A673 (cell line): Measurements from ENCODE around the gene COBL.

ENCODE experiments used
- EZH2 ChIP-seq: fragments of 200-600 bp; sonication (generic); IDR thresholded peaks from 2 replicates; pipeline ENCODE4 v1.6.1; 2017; ENCODE audit warnings: borderline replicate concordance, low read depth, mild to moderate bottlenecking, mixed read lengths, antibody characterized with exemption, low read length; ENCODE audit not compliant: poor library complexity, severe bottlenecking
- TF ChIP-seq, protein P1 (sequence below): fragments of 300-800, 200-600 bp; sonication (generic); conservative IDR thresholded peaks from 2 replicates; pipeline ENCODE4 v1.5.1; 2017; ENCODE audit warnings: low read depth, mild to moderate bottlenecking, antibody characterized with exemption, low read length, moderate library complexity, mixed read lengths

GRCh38 chr7:51269911-51270310 is 46.7 kb downstream of the COBL start:
- TF ChIP-seq, protein P1, sequence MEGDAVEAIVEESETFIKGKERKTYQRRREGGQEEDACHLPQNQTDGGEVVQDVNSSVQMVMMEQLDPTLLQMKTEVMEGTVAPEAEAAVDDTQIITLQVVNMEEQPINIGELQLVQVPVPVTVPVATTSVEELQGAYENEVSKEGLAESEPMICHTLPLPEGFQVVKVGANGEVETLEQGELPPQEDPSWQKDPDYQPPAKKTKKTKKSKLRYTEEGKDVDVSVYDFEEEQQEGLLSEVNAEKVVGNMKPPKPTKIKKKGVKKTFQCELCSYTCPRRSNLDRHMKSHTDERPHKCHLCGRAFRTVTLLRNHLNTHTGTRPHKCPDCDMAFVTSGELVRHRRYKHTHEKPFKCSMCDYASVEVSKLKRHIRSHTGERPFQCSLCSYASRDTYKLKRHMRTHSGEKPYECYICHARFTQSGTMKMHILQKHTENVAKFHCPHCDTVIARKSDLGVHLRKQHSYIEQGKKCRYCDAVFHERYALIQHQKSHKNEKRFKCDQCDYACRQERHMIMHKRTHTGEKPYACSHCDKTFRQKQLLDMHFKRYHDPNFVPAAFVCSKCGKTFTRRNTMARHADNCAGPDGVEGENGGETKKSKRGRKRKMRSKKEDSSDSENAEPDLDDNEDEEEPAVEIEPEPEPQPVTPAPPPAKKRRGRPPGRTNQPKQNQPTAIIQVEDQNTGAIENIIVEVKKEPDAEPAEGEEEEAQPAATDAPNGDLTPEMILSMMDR: no peak
- TF ChIP-seq EZH2: no peak
